HT-29 (cell line): ENCODE data around the gene BGN. TPM values are rescaled to one million over a fixed set of nuclear protein-coding genes. Genes with fewer than 3 reads are reported as not detected.

ENCODE experiments used
- DNase-seq: peaks from one replicate; pipeline ENCODE4 v3.0.0-alpha.2; 2015; ENCODE audit warnings: low spot score
- total RNA-seq: library from RNA; depleted of rRNA; stranded (reverse); fragments of >200 nt; shearing (Covaris generic); gene quantifications from 2 replicates; pipeline ENCODE4 v1.2.3, GENCODE V29; 2014

Gene BGN
- total RNA-seq, 1 experiment from 2014 or later: 23.2 TPM

- DNase-seq: no peak
These were observed 12.3 kb upstream of the BGN start for GRCh38 chrX:153482376-153483015.

- DNase-seq: no peak
These were observed 9.2 kb upstream of the BGN start for GRCh38 chrX:153485396-153486080.

- no peak for DNase-seq
These were observed 8.6 kb upstream of the BGN start for GRCh38 chrX:153486171-153486570.

GRCh38 chrX:153487590-153488071 lies 7.1 kb upstream of the BGN start:
- peak; percentile 45 for DNase-seq

GRCh38 chrX:153488231-153488914 lies 6.4 kb upstream of the BGN start:
- DNase-seq: peak; percentile 56

- DNase-seq: no peak
These were observed 4.4 kb upstream of the BGN start for GRCh38 chrX:153490217-153490930.

GRCh38 chrX:153491351-153491914 lies 3.3 kb upstream of the BGN start:
- DNase-seq: no peak

GRCh38 chrX:153491918-153492317 lies 2.9 kb upstream of the BGN start:
- DNase-seq: no peak

- no peak for DNase-seq
These were observed 2.2 kb upstream of the BGN start for GRCh38 chrX:153492543-153492942.

- no peak for DNase-seq
These were observed 1.7 kb upstream of the BGN start for GRCh38 chrX:153493085-153493484.

- DNase-seq: no peak
These were observed 719 bp upstream of the BGN start for GRCh38 chrX:153494061-153494460.

- no peak for DNase-seq
These were observed 577 bp downstream of the BGN start for GRCh38 chrX:153495362-153495751.

- DNase-seq: no peak
These were observed 1.3 kb downstream of the BGN start for GRCh38 chrX:153495903-153496589.

GRCh38 chrX:153496590-153496959 lies 1.8 kb downstream of the BGN start:
- DNase-seq: no peak

- DNase-seq: no peak
These were observed 3.7 kb downstream of the BGN start for GRCh38 chrX:153498453-153498852.

- DNase-seq: peak; percentile 25
These were observed 4.6 kb downstream of the BGN start for GRCh38 chrX:153499341-153499740.

GRCh38 chrX:153499876-153500275 lies 5.1 kb downstream of the BGN start:
- DNase-seq: no peak

- DNase-seq: no peak
These were observed 6.0 kb downstream of the BGN start for GRCh38 chrX:153500676-153501280.

- no peak for DNase-seq
These were observed 6.8 kb downstream of the BGN start for GRCh38 chrX:153501530-153501929.

GRCh38 chrX:153502131-153502530 lies 7.4 kb downstream of the BGN start:
- DNase-seq: no peak

- DNase-seq: no peak
These were observed 8.0 kb downstream of the BGN start for GRCh38 chrX:153502796-153503195.
